ENCODE measurements around the gene SNUPN.

DNA sequence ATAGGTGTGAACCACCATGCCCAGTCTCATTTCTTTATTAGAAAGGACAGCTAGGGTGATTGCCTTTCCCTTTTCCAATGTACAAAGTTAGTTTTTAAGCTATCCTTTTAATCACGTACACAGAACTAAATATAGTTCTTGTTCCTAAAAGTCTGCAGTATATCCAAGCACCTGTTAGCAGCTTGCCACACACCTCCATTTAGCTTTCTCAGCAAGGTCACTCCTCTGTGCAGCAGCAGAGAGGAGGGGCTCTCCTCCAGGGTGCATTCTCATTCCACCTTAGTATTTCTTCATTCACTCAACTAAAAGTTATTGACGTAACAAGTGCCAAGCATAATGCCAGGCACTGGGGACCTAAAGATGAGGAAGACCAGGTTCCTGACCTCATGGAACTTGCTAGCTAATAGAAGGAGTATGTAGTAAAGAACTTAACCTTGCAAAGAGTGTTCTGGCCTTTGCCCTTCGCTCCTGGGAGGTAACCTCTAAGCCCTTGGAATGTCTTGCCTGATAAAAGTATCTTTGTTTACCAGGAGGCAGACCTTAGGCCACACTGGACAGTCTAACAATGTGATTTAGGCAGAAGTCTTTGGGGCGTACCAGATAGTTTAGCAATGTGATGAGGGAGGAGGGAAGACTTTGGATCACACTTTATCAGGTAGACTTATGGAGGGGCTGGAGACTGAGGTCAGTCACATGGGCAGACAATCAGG, 33.7 kb downstream of the SNUPN start:
- TF ChIP-seq, protein P1, sequence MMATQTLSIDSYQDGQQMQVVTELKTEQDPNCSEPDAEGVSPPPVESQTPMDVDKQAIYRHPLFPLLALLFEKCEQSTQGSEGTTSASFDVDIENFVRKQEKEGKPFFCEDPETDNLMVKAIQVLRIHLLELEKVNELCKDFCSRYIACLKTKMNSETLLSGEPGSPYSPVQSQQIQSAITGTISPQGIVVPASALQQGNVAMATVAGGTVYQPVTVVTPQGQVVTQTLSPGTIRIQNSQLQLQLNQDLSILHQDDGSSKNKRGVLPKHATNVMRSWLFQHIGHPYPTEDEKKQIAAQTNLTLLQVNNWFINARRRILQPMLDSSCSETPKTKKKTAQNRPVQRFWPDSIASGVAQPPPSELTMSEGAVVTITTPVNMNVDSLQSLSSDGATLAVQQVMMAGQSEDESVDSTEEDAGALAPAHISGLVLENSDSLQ (IDR thresholded peaks at IDR 0.05): no peak
- TF ChIP-seq, protein P2, sequence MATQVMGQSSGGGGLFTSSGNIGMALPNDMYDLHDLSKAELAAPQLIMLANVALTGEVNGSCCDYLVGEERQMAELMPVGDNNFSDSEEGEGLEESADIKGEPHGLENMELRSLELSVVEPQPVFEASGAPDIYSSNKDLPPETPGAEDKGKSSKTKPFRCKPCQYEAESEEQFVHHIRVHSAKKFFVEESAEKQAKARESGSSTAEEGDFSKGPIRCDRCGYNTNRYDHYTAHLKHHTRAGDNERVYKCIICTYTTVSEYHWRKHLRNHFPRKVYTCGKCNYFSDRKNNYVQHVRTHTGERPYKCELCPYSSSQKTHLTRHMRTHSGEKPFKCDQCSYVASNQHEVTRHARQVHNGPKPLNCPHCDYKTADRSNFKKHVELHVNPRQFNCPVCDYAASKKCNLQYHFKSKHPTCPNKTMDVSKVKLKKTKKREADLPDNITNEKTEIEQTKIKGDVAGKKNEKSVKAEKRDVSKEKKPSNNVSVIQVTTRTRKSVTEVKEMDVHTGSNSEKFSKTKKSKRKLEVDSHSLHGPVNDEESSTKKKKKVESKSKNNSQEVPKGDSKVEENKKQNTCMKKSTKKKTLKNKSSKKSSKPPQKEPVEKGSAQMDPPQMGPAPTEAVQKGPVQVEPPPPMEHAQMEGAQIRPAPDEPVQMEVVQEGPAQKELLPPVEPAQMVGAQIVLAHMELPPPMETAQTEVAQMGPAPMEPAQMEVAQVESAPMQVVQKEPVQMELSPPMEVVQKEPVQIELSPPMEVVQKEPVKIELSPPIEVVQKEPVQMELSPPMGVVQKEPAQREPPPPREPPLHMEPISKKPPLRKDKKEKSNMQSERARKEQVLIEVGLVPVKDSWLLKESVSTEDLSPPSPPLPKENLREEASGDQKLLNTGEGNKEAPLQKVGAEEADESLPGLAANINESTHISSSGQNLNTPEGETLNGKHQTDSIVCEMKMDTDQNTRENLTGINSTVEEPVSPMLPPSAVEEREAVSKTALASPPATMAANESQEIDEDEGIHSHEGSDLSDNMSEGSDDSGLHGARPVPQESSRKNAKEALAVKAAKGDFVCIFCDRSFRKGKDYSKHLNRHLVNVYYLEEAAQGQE (IDR thresholded peaks at IDR 0.05; ENCODE audit: low read depth, low read length): no peak
- TF ChIP-seq FOXM1 (IDR thresholded peaks at IDR 0.05; ENCODE audit: low read depth, low read length): no peak
- no peak for TF ChIP-seq MXI1 (IDR thresholded peaks at IDR 0.05; ENCODE audit: low read depth, low read length)
- no peak for TF ChIP-seq EED (IDR thresholded peaks at IDR 0.05; ENCODE audit: low read depth)
- no peak for TF ChIP-seq POLR2A (IDR thresholded peaks at IDR 0.05; ENCODE audit: low read depth, low read length)
- no peak for TF ChIP-seq NFIC (IDR thresholded peaks at IDR 0.05; ENCODE audit: low read depth, low read length)
- TF ChIP-seq, protein P3, sequence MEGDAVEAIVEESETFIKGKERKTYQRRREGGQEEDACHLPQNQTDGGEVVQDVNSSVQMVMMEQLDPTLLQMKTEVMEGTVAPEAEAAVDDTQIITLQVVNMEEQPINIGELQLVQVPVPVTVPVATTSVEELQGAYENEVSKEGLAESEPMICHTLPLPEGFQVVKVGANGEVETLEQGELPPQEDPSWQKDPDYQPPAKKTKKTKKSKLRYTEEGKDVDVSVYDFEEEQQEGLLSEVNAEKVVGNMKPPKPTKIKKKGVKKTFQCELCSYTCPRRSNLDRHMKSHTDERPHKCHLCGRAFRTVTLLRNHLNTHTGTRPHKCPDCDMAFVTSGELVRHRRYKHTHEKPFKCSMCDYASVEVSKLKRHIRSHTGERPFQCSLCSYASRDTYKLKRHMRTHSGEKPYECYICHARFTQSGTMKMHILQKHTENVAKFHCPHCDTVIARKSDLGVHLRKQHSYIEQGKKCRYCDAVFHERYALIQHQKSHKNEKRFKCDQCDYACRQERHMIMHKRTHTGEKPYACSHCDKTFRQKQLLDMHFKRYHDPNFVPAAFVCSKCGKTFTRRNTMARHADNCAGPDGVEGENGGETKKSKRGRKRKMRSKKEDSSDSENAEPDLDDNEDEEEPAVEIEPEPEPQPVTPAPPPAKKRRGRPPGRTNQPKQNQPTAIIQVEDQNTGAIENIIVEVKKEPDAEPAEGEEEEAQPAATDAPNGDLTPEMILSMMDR (IDR thresholded peaks at IDR 0.05 in 2 of 3, conservative IDR thresholded peaks at IDR 0.05 in 1 of 3; ENCODE audit: control insufficient read depth in 2 of 3, extremely low read depth in 1 of 3, insufficient read depth in 1 of 3, low read depth in 3 of 3, low read length in 3 of 3): no peak
- TF ChIP-seq, protein P4, sequence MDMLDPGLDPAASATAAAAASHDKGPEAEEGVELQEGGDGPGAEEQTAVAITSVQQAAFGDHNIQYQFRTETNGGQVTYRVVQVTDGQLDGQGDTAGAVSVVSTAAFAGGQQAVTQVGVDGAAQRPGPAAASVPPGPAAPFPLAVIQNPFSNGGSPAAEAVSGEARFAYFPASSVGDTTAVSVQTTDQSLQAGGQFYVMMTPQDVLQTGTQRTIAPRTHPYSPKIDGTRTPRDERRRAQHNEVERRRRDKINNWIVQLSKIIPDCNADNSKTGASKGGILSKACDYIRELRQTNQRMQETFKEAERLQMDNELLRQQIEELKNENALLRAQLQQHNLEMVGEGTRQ (IDR thresholded peaks at IDR 0.05; ENCODE audit: borderline replicate concordance, low read depth, low read length): no peak
- no peak for TF ChIP-seq BACH1 (IDR thresholded peaks at IDR 0.05; ENCODE audit: borderline replicate concordance)
- TF ChIP-seq, protein P5, sequence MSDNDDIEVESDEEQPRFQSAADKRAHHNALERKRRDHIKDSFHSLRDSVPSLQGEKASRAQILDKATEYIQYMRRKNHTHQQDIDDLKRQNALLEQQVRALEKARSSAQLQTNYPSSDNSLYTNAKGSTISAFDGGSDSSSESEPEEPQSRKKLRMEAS (IDR thresholded peaks at IDR 0.05; ENCODE audit: low read depth, low read length): no peak
